HEK293T (cell line): ENCODE measurements around the gene SLC6A7.

Source experiments
- ARNT ChIP-seq: fragments of 450-650 bp; IDR thresholded peaks from 2 replicates; pipeline ENCODE4 v1.6.1; 2017; ENCODE audit warnings: mild to moderate bottlenecking
- BHLHE40 ChIP-seq: fragments of 450-650 bp; IDR thresholded peaks from 2 replicates; pipeline ENCODE4 v1.6.1; 2016; ENCODE audit warnings: mild to moderate bottlenecking, moderate library complexity, borderline replicate concordance
- ELF4 ChIP-seq: fragments of 450-650 bp; IDR thresholded peaks from 2 replicates; pipeline ENCODE4 v1.6.1; 2017; ENCODE audit warnings: antibody characterized with exemption
- FOXA1 ChIP-seq: fragments of 450-650 bp; IDR thresholded peaks from 2 replicates; pipeline ENCODE4 v1.6.1; 2016; ENCODE audit warnings: mild to moderate bottlenecking
- FOXK2 ChIP-seq: fragments of 450-650 bp; IDR thresholded peaks from 2 replicates; pipeline ENCODE4 v1.6.1; 2016; ENCODE audit warnings: mild to moderate bottlenecking
- FOXM1 ChIP-seq: fragments of 450-650 bp; IDR thresholded peaks from 2 replicates; pipeline ENCODE4 v1.6.1; 2017; ENCODE audit warnings: mild to moderate bottlenecking, borderline replicate concordance
- HDGF ChIP-seq: fragments of 450-650 bp; IDR thresholded peaks from 2 replicates; pipeline ENCODE4 v1.6.1; 2017; ENCODE audit warnings: antibody characterized with exemption, borderline replicate concordance
- L3MBTL2 ChIP-seq: fragments of 450-650 bp; conservative IDR thresholded peaks from 2 replicates; pipeline ENCODE4 v1.6.1; 2016; ENCODE audit warnings: mild to moderate bottlenecking
- PKNOX1 ChIP-seq: fragments of 450-650 bp; IDR thresholded peaks from 2 replicates; pipeline ENCODE4 v1.6.1; 2016
- SP1 ChIP-seq: fragments of 450-650 bp; IDR thresholded peaks from 2 replicates; pipeline ENCODE4 v1.6.1; 2017
- SUZ12 ChIP-seq: fragments of 450-650 bp; IDR thresholded peaks from 2 replicates; pipeline ENCODE4 v1.6.1; 2016; ENCODE audit warnings: mild to moderate bottlenecking
- TARDBP ChIP-seq: fragments of 450-650 bp; IDR thresholded peaks from 2 replicates; pipeline ENCODE4 v1.6.1; 2016
- ZNF384 ChIP-seq: fragments of 450-650 bp; IDR thresholded peaks from 2 replicates; pipeline ENCODE4 v1.6.1; 2016

GRCh38 chr5:150156540-150156939 lies 33.3 kb upstream of the SLC6A7 start:
- TF ChIP-seq ZNF384 (no peak), FOXM1 (no peak), SUZ12 (no peak), FOXK2 (no peak), SP1 (no peak), ARNT (no peak), HDGF (no peak), ELF4 (no peak), BHLHE40 (no peak), L3MBTL2 (no peak), TARDBP (no peak), FOXA1 (no peak), PKNOX1 (no peak)
